K562 (cell line): ENCODE measurements around the gene RPTOR. TPM values are rescaled to one million over a fixed set of nuclear protein-coding genes. Genes with fewer than 3 reads are reported as not detected.

Experiments used
- BRD9 ChIP-seq: fragments of 450-650 bp; IDR thresholded peaks from 2 replicates; pipeline ENCODE4 v1.6.1; 2018; ENCODE audit warnings: low read depth; ENCODE audit not compliant: partially characterized antibody
- FOXJ3 ChIP-seq: sonication (generic); formaldehyde crosslinking; IDR thresholded peaks from 2 replicates; pipeline ENCODE4 v1.4.0; 2020; ENCODE audit warnings: mild to moderate bottlenecking, missing genetic modification reagents
- HMG20B ChIP-seq: fragments of 250-450 bp; sonication (Bioruptor Pico); IDR thresholded peaks from 2 replicates; pipeline ENCODE4 v1.5.0; 2021; ENCODE audit warnings: mild to moderate bottlenecking
- NEUROD1 ChIP-seq: fragments of 150-350 bp; IDR thresholded peaks from 2 replicates; pipeline ENCODE4 v1.6.1; 2014; ENCODE audit warnings: borderline replicate concordance, low read length, low read depth; ENCODE audit not compliant: partially characterized antibody
- NFE2 ChIP-seq: IDR thresholded peaks from 2 replicates; pipeline ENCODE4 v1.6.1; 2014; ENCODE audit warnings: antibody characterized with exemption, low read depth
- SIN3B ChIP-seq: fragments of 450-650 bp; IDR thresholded peaks from 2 replicates; pipeline ENCODE4 v1.6.1; 2017; ENCODE audit warnings: low read depth, mild to moderate bottlenecking, moderate library complexity
- SMAD3 ChIP-seq: fragments of 450-650 bp; formaldehyde crosslinking; conservative IDR thresholded peaks from 2 replicates; pipeline ENCODE4 v1.4.0; 2020; ENCODE audit warnings: mild to moderate bottlenecking
- TAF7 ChIP-seq: fragments of 450-650 bp; IDR thresholded peaks from 2 replicates; pipeline ENCODE4 v1.6.1; 2016; ENCODE audit warnings: missing genetic modification characterization, missing compliant biosample characterization
- TRIM24 ChIP-seq, 2 experiments: fragments of 450-650 bp; IDR thresholded peaks; 2 replicates each; pipeline ENCODE4 v1.6.1; 2016
- U2AF1 ChIP-seq: fragments of 200-400 bp; formaldehyde crosslinking; optimal IDR thresholded peaks from 2 replicates; pipeline ENCODE3; 2017; ENCODE audit warnings: mild to moderate bottlenecking, low read depth, low read length, moderate library complexity
- ZNF12 ChIP-seq: sonication (generic); formaldehyde crosslinking; IDR thresholded peaks from 2 replicates; pipeline ENCODE4 v1.4.0; 2020; ENCODE audit warnings: mild to moderate bottlenecking, missing genetic modification reagents
- ZNF316 ChIP-seq: fragments of 450-650 bp; IDR thresholded peaks from 2 replicates; pipeline ENCODE4 v1.6.1; 2016
- ZNF57 ChIP-seq: fragments of 450-650 bp; formaldehyde crosslinking; IDR thresholded peaks from 2 replicates; pipeline ENCODE4 v1.4.0; 2020; ENCODE audit warnings: mild to moderate bottlenecking, moderate library complexity
- ZNF589 ChIP-seq: fragments of 200-800 bp; sonication (Bioruptor generic); IDR thresholded peaks from 2 replicates; pipeline ENCODE4 v1.6.1; 2016; ENCODE audit warnings: low read depth, missing genetic modification characterization, missing compliant biosample characterization
- polyA plus RNA-seq, 8 experiments: library from polyadenylated mRNA; depleted of rRNA in 4 of 8; stranded (reverse) in 5 of 8; unstranded in 3 of 8; fragments of >200 nt; fragmentation: Nextera tagmentation in 2 of 8; fragmentation: Illumina TruSeq in 1 of 8; extraction: Ambion mirVana in 2 of 8; extraction: Trizol in 1 of 8; gene quantifications; 2 replicates each; pipeline versions ENCODE4 v1.2.1 to v1.2.3, GENCODE V29; 2011 to 2014; ENCODE audit warnings: inconsistent platforms in 1 of 8, missing spikeins in 1 of 8
- total RNA-seq, 7 experiments: library from RNA; depleted of rRNA in 6 of 7; stranded (reverse); fragments of >200 nt in 6 of 7; fragmentation: Illumina TruSeq in 2 of 7; extraction: Trizol in 2 of 7; gene quantifications; 2 replicates each; pipeline versions ENCODE4 v1.2.1 to v1.2.3, GENCODE V29; 2011 to 2021; ENCODE audit warnings: low replicate concordance in 1 of 7
- TF ChIP-seq, protein P1 (sequence below): fragments of 450-650 bp; conservative IDR thresholded peaks from 2 replicates; pipeline ENCODE4 v1.6.1; 2016; ENCODE audit warnings: missing genetic modification characterization, low read depth, mild to moderate bottlenecking, control low read depth, missing compliant biosample characterization
- TF ChIP-seq, protein P2 (sequence below), 2 experiments: fragments of 450-650 bp; IDR thresholded peaks; 2 replicates each; pipeline ENCODE4 v1.6.1; 2018; ENCODE audit warnings: mild to moderate bottlenecking in 2 of 2, low read depth in 1 of 2; ENCODE audit not compliant: partially characterized antibody in 2 of 2
- TF ChIP-seq, protein P3 (sequence below), 2 experiments: IDR thresholded peaks in 1 of 2; conservative IDR thresholded peaks in 1 of 2; 2 replicates each; pipeline ENCODE4 v1.6.1; 2016; ENCODE audit warnings: low read depth in 2 of 2, mild to moderate bottlenecking in 1 of 2, missing compliant biosample characterization in 1 of 2, missing genetic modification characterization in 1 of 2, moderate library complexity in 1 of 2
- TF ChIP-seq, protein P4 (sequence below): fragments of 450-650 bp; IDR thresholded peaks from one replicate; pipeline ENCODE4 v1.6.1; 2018; ENCODE audit warnings: mild to moderate bottlenecking, moderate library complexity; ENCODE audit not compliant: partially characterized antibody

Gene RPTOR
- total and polyA plus RNA-seq, 9 of the 15 experiments (the other 6 are each of a cell fraction or from before 2014, with no cell fraction given): 0.24 to 54.1 (median 10.2) TPM

DNA sequence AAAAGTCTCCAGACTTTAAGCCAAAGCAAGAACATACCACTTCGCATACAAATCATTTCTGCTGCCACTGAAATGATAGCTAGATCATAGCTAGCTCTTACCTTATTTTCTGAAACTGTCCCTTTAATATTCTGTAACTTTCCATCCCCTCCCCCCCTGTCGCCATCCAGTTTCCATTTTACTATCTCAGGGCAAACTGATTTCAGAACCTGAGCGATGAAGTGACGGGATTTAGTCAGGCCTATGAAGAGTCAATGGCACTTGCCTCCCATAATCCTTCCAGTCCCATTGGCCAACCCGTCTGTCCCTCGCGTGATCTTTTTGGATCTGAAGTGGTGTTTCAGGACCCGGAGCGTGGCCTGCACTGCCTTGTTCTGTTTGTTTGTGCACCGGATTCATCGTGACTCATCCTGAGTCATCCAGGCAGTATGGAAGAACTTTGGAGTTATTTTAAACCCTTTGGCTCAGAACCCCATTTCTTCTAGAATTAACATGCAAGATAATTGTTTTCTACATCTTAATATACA lies 247.2 kb downstream of the RPTOR start (continued):
- TF ChIP-seq, protein P1, sequence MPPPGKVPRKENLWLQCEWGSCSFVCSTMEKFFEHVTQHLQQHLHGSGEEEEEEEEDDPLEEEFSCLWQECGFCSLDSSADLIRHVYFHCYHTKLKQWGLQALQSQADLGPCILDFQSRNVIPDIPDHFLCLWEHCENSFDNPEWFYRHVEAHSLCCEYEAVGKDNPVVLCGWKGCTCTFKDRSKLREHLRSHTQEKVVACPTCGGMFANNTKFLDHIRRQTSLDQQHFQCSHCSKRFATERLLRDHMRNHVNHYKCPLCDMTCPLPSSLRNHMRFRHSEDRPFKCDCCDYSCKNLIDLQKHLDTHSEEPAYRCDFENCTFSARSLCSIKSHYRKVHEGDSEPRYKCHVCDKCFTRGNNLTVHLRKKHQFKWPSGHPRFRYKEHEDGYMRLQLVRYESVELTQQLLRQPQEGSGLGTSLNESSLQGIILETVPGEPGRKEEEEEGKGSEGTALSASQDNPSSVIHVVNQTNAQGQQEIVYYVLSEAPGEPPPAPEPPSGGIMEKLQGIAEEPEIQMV: peak; percentile 59; the same call in 1 of the 2 replicates
- TF ChIP-seq NEUROD1: peak; percentile 52
- TF ChIP-seq, protein P2, sequence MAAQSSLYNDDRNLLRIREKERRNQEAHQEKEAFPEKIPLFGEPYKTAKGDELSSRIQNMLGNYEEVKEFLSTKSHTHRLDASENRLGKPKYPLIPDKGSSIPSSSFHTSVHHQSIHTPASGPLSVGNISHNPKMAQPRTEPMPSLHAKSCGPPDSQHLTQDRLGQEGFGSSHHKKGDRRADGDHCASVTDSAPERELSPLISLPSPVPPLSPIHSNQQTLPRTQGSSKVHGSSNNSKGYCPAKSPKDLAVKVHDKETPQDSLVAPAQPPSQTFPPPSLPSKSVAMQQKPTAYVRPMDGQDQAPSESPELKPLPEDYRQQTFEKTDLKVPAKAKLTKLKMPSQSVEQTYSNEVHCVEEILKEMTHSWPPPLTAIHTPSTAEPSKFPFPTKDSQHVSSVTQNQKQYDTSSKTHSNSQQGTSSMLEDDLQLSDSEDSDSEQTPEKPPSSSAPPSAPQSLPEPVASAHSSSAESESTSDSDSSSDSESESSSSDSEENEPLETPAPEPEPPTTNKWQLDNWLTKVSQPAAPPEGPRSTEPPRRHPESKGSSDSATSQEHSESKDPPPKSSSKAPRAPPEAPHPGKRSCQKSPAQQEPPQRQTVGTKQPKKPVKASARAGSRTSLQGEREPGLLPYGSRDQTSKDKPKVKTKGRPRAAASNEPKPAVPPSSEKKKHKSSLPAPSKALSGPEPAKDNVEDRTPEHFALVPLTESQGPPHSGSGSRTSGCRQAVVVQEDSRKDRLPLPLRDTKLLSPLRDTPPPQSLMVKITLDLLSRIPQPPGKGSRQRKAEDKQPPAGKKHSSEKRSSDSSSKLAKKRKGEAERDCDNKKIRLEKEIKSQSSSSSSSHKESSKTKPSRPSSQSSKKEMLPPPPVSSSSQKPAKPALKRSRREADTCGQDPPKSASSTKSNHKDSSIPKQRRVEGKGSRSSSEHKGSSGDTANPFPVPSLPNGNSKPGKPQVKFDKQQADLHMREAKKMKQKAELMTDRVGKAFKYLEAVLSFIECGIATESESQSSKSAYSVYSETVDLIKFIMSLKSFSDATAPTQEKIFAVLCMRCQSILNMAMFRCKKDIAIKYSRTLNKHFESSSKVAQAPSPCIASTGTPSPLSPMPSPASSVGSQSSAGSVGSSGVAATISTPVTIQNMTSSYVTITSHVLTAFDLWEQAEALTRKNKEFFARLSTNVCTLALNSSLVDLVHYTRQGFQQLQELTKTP (IDR thresholded peaks at IDR 0.05; ENCODE audit: low read depth in 1 of 2, partially characterized antibody in 2 of 2): peak in 1 of 2 experiments; percentile 45
- peak; percentile 73 for TF ChIP-seq NFE2
- TF ChIP-seq, protein P3, sequence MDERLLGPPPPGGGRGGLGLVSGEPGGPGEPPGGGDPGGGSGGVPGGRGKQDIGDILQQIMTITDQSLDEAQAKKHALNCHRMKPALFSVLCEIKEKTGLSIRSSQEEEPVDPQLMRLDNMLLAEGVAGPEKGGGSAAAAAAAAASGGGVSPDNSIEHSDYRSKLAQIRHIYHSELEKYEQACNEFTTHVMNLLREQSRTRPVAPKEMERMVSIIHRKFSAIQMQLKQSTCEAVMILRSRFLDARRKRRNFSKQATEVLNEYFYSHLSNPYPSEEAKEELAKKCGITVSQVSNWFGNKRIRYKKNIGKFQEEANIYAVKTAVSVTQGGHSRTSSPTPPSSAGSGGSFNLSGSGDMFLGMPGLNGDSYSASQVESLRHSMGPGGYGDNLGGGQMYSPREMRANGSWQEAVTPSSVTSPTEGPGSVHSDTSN (CRISPR knock-in tag; IDR thresholded peaks at IDR 0.05; ENCODE audit: low read depth): no peak
- TF ChIP-seq, protein P3 (tag; conservative IDR thresholded peaks at IDR 0.05; ENCODE audit: low read depth): peak; percentile 62
- TF ChIP-seq TAF7: no peak
- peak; percentile 27; the same call in 1 of the 2 replicates for TF ChIP-seq ZNF589 (CRISPR knock-in tag)
- no peak for TF ChIP-seq ZNF12
- TF ChIP-seq U2AF1: no peak
- TF ChIP-seq SIN3B: no peak
- no peak for TF ChIP-seq ZNF57 (CRISPR knock-in tag)
- TF ChIP-seq BRD9: peak; percentile 74
- TF ChIP-seq TRIM24 (IDR thresholded peaks at IDR 0.05): peak in 1 of 2 experiments; percentile 38; a peak in 1 of 4 replicates
- no peak for TF ChIP-seq HMG20B
- TF ChIP-seq, protein P4, sequence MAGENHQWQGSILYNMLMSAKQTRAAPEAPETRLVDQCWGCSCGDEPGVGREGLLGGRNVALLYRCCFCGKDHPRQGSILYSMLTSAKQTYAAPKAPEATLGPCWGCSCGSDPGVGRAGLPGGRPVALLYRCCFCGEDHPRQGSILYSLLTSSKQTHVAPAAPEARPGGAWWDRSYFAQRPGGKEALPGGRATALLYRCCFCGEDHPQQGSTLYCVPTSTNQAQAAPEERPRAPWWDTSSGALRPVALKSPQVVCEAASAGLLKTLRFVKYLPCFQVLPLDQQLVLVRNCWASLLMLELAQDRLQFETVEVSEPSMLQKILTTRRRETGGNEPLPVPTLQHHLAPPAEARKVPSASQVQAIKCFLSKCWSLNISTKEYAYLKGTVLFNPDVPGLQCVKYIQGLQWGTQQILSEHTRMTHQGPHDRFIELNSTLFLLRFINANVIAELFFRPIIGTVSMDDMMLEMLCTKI: no peak
- no peak for TF ChIP-seq FOXJ3 (CRISPR knock-in tag)
- TF ChIP-seq SMAD3 (CRISPR knock-in tag): no peak
- peak; percentile 23; the same call in 1 of the 2 replicates for TF ChIP-seq ZNF316
